H1 (cell line): ENCODE measurements around the gene IGLON5.

Experiments
- CREB1 ChIP-seq: IDR thresholded peaks from 2 replicates; pipeline ENCODE4 v1.6.1; 2012; ENCODE audit warnings: inconsistent platforms
- GABPA ChIP-seq: IDR thresholded peaks from 2 replicates; pipeline ENCODE4 v1.6.1; 2011; ENCODE audit warnings: mild to moderate bottlenecking, low read length, moderate library complexity, borderline replicate concordance; ENCODE audit not compliant: insufficient read depth
- JUND ChIP-seq: IDR thresholded peaks from 2 replicates; pipeline ENCODE4 v1.6.1; 2011; ENCODE audit warnings: mild to moderate bottlenecking, improper control_type of control experiment, low read length
- MAFK ChIP-seq: IDR thresholded peaks from 2 replicates; pipeline ENCODE4 v1.6.1; 2012; ENCODE audit warnings: low read depth, mild to moderate bottlenecking, improper control_type of control experiment, low read length
- POLR2AphosphoS5 ChIP-seq: IDR thresholded peaks from 2 replicates; pipeline ENCODE4 v1.6.1; 2011; ENCODE audit warnings: low read depth, low read length
- SIX5 ChIP-seq: IDR thresholded peaks from 2 replicates; pipeline ENCODE4 v1.6.1; 2011; ENCODE audit warnings: mild to moderate bottlenecking, low read depth, low read length
- SP1 ChIP-seq: IDR thresholded peaks from 2 replicates; pipeline ENCODE4 v1.6.1; 2011; ENCODE audit warnings: low read depth, low read length
- TAF1 ChIP-seq: IDR thresholded peaks from 2 replicates; pipeline ENCODE4 v1.6.1; 2011; ENCODE audit warnings: mild to moderate bottlenecking, low read depth, low read length
- TCF12 ChIP-seq: IDR thresholded peaks from 2 replicates; pipeline ENCODE4 v1.6.1; 2011; ENCODE audit warnings: low read depth, mild to moderate bottlenecking, low read length
- TF ChIP-seq, protein P1 (sequence below), 3 experiments: IDR thresholded peaks; 1 replicate in 2 of 3; 2 replicates in 1 of 3; pipeline versions ENCODE4 v1.5.1 to v1.6.1; 2011; ENCODE audit warnings: low read length in 3 of 3, mild to moderate bottlenecking in 3 of 3, inconsistent platforms in 2 of 3, low read depth in 1 of 3, moderate library complexity in 1 of 3; ENCODE audit not compliant: insufficient read depth in 1 of 3; ENCODE audit errors: control extremely low read depth in 1 of 3
- TF ChIP-seq, protein P2 (sequence below): IDR thresholded peaks from 2 replicates; pipeline ENCODE4 v1.6.1; 2011; ENCODE audit warnings: low read length, improper control_type of control experiment

DNA sequence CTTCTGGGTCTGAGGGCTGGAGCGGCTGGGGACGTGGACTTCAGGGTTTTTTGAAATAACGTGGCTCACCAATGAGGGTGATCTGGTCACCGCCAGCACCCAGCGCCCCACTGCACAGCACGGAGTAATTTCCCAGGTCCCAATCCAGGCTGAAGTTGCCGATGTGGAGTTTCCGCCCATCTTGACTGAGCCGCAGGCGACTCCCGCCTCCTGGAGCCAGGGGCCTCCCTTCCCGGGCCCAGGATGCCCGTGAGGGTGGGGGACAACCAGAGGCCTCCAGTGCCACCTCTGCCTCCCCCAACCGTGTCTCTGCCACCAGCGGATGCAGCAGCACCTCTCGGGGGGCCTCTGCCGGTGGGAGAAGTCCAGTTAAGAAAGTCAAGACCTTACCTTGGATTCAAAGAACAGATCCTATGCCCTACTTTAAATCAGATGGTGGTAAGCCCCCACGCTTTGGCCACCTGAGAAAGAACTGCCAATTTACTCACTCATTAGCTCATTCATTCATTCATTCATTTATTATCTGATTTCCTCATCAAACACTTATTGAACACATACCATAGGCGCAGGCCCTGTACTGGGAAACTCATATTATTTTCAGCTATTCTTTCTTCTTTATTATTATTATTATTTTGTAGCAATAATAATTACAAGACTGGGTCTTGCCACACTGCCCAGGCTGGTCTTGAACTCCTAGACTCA lies 26.6 kb downstream of the IGLON5 start:
- TF ChIP-seq CREB1, result no peak
- TF ChIP-seq, protein P1, sequence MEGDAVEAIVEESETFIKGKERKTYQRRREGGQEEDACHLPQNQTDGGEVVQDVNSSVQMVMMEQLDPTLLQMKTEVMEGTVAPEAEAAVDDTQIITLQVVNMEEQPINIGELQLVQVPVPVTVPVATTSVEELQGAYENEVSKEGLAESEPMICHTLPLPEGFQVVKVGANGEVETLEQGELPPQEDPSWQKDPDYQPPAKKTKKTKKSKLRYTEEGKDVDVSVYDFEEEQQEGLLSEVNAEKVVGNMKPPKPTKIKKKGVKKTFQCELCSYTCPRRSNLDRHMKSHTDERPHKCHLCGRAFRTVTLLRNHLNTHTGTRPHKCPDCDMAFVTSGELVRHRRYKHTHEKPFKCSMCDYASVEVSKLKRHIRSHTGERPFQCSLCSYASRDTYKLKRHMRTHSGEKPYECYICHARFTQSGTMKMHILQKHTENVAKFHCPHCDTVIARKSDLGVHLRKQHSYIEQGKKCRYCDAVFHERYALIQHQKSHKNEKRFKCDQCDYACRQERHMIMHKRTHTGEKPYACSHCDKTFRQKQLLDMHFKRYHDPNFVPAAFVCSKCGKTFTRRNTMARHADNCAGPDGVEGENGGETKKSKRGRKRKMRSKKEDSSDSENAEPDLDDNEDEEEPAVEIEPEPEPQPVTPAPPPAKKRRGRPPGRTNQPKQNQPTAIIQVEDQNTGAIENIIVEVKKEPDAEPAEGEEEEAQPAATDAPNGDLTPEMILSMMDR (IDR thresholded peaks at IDR 0.05; ENCODE audit: control extremely low read depth in 1 of 3, insufficient read depth in 1 of 3, low read depth in 1 of 3, low read length in 3 of 3), result no peak
- TF ChIP-seq, protein P2, sequence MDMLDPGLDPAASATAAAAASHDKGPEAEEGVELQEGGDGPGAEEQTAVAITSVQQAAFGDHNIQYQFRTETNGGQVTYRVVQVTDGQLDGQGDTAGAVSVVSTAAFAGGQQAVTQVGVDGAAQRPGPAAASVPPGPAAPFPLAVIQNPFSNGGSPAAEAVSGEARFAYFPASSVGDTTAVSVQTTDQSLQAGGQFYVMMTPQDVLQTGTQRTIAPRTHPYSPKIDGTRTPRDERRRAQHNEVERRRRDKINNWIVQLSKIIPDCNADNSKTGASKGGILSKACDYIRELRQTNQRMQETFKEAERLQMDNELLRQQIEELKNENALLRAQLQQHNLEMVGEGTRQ, result no peak
- TF ChIP-seq GABPA, result no peak
- no peak for TF ChIP-seq JUND
- no peak for TF ChIP-seq SP1
- TF ChIP-seq TAF1, result no peak
- no peak for TF ChIP-seq MAFK
- TF ChIP-seq TCF12, result no peak
- TF ChIP-seq SIX5, result no peak
- TF ChIP-seq POLR2AphosphoS5, result no peak
